ENCODE measurements around the gene PTPRF.

The PTPRF gene

GRCh38 chr1:43604192-43604591 lies 73.5 kb downstream of the PTPRF start:
- no peak for DNase-seq (ENCODE audit: low read depth in 4 of 4, low spot score in 1 of 4)

DNA sequence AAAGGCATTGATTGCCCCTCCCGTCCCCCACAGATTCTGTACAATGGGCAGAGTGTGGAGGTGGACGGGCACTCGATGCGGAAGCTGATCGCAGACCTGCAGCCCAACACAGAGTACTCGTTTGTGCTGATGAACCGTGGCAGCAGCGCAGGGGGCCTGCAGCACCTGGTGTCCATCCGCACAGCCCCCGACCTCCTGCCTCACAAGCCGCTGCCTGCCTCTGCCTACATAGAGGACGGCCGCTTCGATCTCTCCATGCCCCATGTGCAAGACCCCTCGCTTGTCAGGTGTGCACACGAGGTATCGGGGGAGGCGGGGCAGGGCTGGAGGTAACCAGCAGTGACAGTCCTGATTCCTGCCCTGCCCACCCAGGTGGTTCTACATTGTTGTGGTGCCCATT lies 74.5 kb downstream of the PTPRF start:
- DNase-seq (ENCODE audit: low read depth in 4 of 4, low spot score in 1 of 4) = no peak

- DNase-seq (ENCODE audit: low read depth in 4 of 4, low spot score in 1 of 4) = no peak
Measured at GRCh38 chr1:43605766-43606165, 75.1 kb downstream of the PTPRF start.

DNA sequence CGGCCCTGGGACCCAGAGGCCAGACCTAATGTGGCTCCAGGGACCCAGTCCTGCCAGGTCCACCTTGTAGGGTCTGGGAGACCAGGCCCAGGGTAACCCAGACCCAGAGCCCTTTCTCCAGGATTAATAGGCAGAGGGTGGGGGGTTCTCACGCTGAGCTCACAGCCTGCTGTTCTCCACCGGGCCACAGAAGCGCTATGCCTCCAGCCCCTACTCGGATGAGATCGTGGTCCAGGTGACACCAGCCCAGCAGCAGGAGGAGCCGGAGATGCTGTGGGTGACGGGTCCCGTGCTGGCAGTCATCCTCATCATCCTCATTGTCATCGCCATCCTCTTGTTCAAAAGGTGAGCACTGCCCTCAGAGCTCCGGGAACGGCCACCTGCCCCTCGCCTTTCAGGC lies 75.9 kb downstream of the PTPRF start:
- DNase-seq (ENCODE audit: low read depth in 4 of 4, low spot score in 1 of 4) = no peak

DNA sequence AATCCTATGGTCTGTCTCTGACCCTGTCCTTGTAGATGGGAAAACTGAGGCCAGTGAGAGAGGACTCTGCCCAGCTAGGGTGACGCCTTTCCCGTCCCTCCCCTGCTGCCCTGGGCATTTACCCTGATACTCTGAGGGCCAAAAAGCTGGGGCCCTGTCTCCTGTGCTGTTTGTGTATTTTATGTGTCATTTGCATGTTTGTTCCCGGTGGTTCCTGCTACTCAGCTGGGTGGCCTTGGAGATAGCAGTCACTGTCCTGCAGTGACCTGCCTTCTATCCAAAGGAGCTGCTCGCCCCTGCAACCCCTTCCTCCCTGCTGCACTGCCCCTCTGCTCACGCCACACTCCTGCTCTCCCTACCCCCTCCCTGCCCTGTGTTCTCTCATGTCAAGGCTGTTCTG lies 78.1 kb downstream of the PTPRF start:
- DNase-seq (ENCODE audit: low read depth in 4 of 4, low spot score in 1 of 4) = no peak

GRCh38 chr1:43610339-43610738 lies 79.7 kb downstream of the PTPRF start:
- no peak for DNase-seq (ENCODE audit: low read depth in 4 of 4, low spot score in 1 of 4)

GRCh38 chr1:43611950-43612349 lies 81.3 kb downstream of the PTPRF start:
- DNase-seq (ENCODE audit: low read depth in 4 of 4, low spot score in 1 of 4) = no peak

DNA sequence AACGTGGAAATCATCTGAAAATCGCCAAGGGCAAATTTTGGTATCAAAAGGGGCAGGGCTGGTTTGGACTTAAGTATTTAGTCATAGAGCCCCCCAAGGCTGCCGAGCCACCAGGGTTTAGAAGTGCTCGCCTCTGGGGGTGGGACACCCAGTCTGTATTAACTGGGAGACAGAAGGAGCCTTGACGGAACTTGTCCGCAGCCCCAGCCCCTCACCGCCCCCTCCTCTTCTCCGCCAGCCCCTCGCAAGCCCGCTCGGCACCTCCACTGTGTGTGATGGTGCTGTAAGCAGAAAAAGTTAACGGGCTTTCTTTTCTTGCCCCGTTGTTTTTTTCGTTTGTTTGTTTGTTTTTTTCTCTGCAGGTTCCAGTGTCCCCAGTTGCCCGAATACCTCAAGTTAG lies 81.7 kb downstream of the PTPRF start:
- DNase-seq (ENCODE audit: low read depth in 4 of 4, low spot score in 1 of 4) = no peak

DNA sequence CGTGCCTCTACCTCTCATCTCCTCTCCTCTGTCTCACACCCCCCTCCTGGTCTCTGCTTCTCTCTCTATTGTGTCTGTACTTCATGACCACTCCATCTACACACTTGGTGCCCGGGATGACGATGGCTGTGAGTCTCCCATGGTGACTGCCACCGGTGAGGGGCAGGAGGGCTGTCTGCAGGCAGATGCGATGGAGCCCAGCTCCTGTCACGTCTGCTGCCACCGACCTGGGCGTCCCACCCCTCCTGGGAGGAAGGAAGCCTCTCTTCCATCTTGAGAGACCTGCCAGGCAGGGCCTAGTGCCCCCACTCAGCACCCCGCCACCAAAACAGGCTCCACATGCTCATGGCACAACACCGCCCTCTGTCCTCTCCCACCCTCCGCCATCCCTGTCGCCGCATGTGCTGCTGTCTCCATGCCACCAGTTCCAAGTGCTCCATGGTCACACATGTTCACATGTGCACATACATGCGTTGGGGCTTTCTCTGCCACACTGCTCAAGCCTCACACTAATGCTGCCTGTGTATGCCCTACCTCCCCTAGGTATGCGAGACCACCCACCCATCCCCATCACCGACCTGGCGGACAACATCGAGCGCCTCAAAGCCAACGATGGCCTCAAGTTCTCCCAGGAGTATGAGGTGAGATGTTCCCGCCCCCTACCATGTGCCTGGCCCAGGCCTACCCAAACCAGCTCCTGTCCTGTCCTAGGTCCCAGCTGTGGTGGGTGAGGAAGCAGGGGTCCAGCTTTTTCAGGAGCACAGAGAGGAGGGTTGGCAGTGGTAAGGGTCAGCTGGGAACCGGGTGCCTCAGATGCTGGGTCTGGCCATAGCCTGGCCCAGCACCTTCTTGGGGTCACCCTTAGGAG lies 82.6 kb downstream of the PTPRF start:
- no peak for DNase-seq (ENCODE audit: low read depth in 4 of 4, low spot score in 1 of 4)

GRCh38 chr1:43614211-43614610 lies 83.5 kb downstream of the PTPRF start:
- no peak for DNase-seq (ENCODE audit: low read depth in 4 of 4, low spot score in 1 of 4)

- DNase-seq (ENCODE audit: low read depth in 4 of 4, low spot score in 1 of 4) = no peak
Measured at GRCh38 chr1:43614891-43615290, 84.2 kb downstream of the PTPRF start.

GRCh38 chr1:43616383-43616782 lies 85.7 kb downstream of the PTPRF start:
- no peak for DNase-seq (ENCODE audit: low read depth in 4 of 4, low spot score in 1 of 4)

- no peak for DNase-seq (ENCODE audit: low read depth in 4 of 4, low spot score in 1 of 4)
Measured at GRCh38 chr1:43617011-43617410, 86.3 kb downstream of the PTPRF start.

- no peak for DNase-seq (ENCODE audit: low read depth in 4 of 4, low spot score in 1 of 4)
Measured at GRCh38 chr1:43617668-43618067, 87.0 kb downstream of the PTPRF start.

GRCh38 chr1:43618521-43619313 lies 88.0 kb downstream of the PTPRF start:
- DNase-seq (ENCODE audit: low read depth in 4 of 4, low spot score in 1 of 4) = no peak

DNA sequence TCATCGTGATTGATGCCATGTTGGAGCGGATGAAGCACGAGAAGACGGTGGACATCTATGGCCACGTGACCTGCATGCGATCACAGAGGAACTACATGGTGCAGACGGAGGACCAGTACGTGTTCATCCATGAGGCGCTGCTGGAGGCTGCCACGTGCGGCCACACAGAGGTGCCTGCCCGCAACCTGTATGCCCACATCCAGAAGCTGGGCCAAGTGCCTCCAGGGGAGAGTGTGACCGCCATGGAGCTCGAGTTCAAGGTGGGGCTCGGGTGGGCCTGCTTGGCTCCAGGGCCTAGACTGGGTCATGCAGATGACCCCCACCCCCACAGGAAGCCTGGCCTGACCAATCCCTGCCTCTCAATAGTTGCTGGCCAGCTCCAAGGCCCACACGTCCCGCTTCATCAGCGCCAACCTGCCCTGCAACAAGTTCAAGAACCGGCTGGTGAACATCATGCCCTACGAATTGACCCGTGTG lies 88.7 kb downstream of the PTPRF start:
- no peak for DNase-seq (ENCODE audit: low read depth in 4 of 4, low spot score in 1 of 4)

DNA sequence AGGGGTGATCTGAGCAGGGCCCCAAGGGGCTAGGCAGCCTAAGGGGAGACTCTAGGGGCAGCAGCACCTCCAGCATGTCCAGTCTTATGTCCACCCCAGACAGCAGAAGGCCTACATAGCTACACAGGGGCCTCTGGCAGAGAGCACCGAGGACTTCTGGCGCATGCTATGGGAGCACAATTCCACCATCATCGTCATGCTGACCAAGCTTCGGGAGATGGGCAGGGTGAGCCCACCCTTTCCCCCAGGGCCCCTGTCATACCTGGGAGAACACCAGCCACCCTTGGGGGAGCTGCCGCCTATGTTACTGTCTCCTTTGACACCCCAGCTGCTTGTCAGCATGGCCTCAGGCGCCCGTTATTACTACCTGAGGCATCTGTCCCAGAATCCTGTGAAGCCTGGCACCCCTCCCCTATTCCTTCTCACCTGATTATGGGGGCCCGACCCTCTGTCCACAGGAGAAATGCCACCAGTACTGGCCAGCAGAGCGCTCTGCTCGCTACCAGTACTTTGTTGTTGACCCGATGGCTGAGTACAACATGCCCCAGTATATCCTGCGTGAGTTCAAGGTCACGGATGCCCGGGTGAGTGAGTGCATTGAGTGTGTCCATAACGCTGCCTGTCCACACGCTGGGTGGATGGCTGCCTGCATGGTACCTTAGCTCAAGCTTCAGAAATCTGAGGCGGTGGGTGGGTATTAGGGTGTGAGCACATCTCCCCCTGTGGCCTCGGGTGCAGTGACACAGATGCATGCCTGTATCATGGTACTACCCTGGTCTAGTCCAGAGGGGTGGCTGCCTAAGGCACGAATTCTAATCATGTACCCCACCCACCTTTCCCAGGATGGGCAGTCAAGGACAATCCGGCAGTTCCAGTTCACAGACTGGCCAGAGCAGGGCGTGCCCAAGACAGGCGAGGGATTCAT lies 89.6 kb downstream of the PTPRF start:
- DNase-seq (ENCODE audit: low read depth in 4 of 4, low spot score in 1 of 4) = no peak

- no peak for DNase-seq (ENCODE audit: low read depth in 4 of 4, low spot score in 1 of 4)
Measured at GRCh38 chr1:43620956-43621355, 90.3 kb downstream of the PTPRF start.

DNA sequence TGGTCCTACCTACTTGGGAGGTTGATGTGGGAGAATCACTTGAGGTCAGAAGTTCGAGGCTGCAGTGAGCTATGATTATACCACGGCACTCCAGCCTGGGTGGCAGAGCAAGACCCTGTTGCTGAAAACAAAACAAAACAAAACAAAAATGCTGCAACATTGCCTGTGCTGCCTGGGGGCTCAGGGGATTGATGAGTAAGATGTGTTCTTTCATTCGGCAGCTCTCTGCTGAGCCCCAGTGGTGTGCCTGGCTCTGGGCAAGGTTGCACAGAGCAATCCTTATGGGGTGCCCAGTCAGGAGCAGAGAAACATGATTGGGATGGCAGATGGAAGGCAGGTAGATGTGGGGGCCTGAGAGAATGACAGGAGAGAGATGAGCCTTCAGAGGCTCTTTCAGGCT lies 90.7 kb downstream of the PTPRF start:
- DNase-seq (ENCODE audit: low read depth in 4 of 4, low spot score in 1 of 4) = no peak

GRCh38 chr1:43621861-43622260 lies 91.2 kb downstream of the PTPRF start:
- DNase-seq (ENCODE audit: low read depth in 4 of 4, low spot score in 1 of 4) = no peak

- no peak for DNase-seq (ENCODE audit: low read depth in 4 of 4, low spot score in 1 of 4)
Measured at GRCh38 chr1:43622471-43622870, 91.8 kb downstream of the PTPRF start.

Data from stimulated activated CD4-positive, alpha-beta T cell treated with anti-CD3 and anti-CD28 coated beads, Interleukin-1b, Interleukin-23, amount 100 ng/mL, for 24 hours (primary cell).